GM19238 (cell line): ENCODE measurements around the gene TOP3B.

Source experiments
- DNase-seq: peaks from one replicate; pipeline ENCODE4 v3.0.0; 2011; ENCODE audit warnings: low spot score; ENCODE audit not compliant: insufficient read length

TOP3B gene

DNA sequence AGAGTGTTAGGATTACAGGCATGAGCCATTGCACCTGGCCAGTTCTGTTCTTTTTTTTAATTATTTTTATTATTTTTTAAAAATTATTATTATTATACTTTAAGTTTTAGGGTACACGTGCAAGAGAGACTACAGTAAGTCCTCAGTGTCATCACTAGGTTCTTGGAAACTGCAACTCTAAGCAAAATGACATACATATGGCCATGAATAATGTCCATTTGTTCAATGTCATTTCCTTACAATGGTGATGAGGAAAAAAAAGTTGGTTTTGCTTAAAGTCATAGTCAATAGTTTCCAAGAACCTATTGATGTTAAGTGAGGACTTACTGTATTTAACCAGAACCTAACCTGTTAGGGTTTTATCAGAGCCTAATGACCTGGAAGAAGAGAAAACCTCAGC, 29.4 kb upstream of the TOP3B start:
- no peak for DNase-seq

DNA sequence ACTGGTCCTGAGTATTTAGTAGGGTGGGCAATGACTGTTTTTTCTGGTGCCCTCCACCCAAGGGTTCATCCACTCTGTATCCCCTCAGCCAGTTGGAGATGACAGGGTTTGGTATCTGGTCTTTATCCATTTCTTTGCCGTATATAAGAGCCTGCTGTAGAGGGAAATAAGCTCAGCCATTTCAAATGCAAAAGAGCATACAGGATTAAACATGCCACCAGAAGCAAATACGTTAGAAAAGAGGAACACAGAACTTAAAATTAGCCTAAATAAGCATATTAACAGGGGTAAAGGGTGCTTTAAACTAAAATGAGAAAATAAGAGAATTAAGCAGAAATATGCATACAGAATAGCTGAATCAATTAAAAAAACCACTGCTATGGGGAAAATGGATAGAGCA, 27.8 kb upstream of the TOP3B start:
- no peak for DNase-seq

DNA sequence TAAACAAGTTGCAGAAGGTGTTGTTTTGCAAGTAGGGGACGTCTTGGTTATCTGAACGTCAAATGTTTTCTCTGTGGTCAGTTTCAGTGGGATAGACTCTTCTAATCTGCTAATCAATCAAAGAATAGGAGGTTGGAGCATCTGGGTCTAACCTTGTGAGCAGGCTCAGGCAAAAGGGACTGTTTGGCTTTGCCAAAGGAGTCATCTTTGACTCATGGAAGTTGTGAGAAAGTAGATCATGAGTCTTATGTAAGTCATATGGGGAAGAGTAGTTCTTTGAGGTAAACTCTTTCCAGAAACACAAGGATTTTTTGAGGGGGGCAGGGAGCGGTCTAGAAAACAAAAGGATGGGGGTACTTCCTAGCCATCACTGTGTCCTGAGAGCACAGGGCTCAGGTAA, 27.1 kb upstream of the TOP3B start:
- DNase-seq: no peak

- DNase-seq: no peak
These were observed 24.0 kb upstream of the TOP3B start for GRCh38 chr22:22006596-22006990.

DNA sequence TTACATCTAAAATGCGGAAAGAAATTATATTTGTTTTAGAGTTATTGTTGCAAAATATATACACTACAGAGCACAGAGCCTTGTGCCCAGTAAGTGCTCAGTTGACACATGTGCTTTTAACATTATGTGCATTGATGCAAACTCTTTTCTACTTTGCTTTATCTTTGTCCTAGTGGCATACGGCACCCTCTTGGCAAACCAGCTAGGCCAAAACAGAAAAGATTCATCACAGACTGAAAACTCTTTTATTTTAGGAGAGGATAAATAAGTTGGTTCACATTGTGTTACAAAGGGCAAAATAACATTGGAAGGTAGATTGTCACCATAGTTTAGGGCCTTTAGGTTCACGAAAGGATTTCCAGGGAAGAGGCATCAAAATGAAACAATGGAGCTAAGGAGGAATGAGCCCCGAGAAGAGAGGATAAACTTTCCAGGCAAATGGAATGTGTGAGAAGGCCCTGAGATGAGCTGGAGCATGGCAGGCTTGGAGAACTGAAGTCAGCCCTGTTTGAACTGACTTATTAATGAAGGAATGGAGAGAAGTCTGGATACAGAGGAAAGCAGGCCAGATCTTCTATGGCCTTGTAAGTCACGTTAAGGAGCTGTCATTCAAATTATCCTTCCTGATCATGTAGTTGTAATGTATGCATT, 23.5 kb upstream of the TOP3B start:
- DNase-seq: no peak

GRCh38 chr22:22003233-22003632, 20.6 kb upstream of the TOP3B start:
- no peak for DNase-seq

GRCh38 chr22:22002526-22003055, 20.0 kb upstream of the TOP3B start:
- DNase-seq: no peak

- no peak for DNase-seq
These were observed 19.3 kb upstream of the TOP3B start for GRCh38 chr22:22001664-22002525.

DNA sequence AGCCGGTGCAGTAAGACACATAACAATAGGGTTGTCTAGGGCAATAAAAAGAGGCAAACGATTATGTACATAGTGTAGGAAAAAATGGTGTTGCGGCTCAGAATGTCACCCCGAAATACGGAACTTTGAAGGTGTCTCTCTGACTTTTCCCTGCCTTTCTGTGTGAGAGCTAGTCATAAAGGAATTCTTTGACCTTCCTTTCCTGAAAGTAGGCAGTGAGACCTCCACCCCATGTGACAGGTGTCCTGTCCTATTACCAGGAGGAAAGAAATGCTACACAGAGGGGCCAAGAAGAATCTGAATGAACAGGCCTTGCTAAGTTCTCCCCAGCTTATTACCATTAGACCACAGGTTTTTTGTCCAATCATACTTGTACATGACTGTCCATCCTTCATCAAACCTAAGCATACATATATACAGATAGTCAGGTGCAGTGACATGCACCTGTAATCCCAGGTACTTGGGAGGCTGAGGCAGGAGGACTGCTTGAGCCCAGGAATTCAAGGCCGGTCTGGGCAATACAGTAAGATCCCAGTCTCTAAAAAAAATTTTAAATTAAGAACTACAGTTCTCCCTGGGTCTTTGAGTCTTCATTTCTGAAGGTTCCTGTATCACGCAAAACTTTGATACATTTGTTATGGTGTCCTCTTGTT, 16.1 kb upstream of the TOP3B start:
- no peak for DNase-seq

- DNase-seq: no peak
These were observed 13.7 kb upstream of the TOP3B start for GRCh38 chr22:21996175-21996720.

GRCh38 chr22:21995660-21996059, 13.1 kb upstream of the TOP3B start:
- DNase-seq: no peak

DNA sequence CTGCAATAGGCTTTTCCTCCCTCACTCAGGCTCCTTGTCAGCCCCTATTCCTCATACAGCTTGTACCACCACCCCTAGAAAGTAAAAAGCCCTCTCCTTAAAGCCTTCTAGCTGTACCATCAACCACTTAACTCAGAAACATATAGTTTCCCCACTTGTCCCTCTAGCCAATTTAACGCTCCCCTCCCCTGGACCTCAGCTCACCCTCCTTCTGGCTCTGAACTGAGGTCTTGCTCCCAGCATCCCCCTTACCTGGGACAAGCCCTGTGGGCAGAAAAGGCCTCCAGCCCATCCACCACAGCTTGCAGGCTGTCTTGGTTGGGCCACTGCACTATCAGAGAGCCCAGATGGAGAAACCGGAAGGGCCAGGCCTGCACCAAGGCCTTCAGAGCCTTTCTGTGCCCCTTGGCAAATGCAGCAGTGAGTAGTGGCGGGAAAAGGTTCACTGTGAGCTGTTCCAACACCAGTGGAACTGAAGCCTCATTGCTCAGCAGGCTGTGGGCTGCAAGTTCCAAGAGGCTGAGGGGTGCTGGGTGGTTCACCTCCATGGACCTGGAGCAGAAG, 12.4 kb upstream of the TOP3B start:
- DNase-seq: no peak

DNA sequence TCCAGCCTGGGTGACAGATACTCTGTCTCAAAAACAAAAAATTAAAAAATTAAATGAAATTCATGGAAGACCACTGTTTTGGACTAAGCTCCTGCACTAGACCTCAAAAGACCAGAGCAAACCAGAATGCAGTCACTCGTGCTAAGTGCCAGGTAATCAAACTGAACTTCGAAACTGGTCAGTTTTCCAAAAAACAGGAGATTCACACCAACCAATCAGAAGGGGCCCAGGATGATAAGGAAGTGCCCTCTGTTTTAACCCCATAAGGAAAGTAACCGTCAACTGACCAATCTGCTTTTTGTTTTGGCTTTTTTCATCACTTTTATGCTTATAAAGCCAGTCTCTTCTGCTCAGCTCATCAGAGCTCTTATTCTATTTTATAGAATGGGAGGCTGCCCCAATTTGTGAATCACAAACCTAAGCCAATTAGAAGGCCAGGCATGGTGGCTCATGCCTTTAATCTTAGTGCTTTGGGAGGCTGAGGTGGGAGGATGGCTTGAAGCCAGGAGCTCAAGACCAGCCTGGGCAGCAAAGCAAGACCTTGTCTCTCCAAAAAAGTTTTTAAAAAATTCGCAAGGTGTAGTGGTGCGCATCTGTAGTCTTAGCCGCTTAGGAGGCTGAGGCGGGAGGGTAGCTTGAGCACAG, 10.1 kb upstream of the TOP3B start:
- no peak for DNase-seq

GRCh38 chr22:21991774-21992173, 9.2 kb upstream of the TOP3B start:
- no peak for DNase-seq

GRCh38 chr22:21991304-21991596, 8.7 kb upstream of the TOP3B start:
- no peak for DNase-seq

DNA sequence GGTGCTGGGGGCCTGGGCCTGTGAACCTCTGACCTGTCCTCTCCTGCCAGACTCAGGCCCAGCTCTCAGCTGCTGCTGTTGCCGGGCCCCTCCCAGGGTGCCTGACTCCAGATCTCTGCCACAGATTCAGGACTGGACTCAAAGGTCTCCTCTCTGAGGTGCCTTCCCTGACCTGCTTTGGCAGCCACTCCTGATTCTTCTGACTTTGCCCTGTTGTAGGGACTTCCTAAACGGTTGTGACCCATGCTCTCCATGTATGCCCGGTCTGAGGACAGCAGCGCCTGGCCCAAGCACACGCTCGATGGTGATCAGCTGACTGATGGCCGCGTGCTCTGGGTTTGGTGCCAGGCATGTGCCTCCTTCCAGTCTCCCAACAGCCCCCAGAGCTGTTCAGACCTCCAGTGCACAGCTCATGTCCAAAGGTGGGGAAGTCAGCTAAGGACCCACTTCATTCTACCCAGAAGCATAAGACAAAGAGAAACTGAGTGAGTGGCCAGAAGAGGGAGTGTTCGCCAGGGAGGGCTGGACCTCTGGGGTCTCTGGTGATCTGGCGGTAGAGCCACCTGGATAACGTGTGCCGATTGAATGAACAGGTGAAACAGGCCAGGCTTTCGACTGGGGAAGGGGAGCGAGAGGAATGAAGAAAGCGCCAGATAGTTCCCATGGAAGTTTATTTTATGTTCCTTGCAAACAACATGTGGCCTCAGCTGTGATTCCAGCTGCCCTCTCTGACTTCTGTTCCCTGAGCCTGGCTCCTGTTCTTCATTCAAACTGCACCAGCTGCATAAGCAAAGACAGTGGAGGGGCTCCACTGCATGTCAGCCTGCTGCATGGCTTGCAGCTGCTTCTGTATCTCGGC, 8.1 kb upstream of the TOP3B start:
- DNase-seq: no peak

DNA sequence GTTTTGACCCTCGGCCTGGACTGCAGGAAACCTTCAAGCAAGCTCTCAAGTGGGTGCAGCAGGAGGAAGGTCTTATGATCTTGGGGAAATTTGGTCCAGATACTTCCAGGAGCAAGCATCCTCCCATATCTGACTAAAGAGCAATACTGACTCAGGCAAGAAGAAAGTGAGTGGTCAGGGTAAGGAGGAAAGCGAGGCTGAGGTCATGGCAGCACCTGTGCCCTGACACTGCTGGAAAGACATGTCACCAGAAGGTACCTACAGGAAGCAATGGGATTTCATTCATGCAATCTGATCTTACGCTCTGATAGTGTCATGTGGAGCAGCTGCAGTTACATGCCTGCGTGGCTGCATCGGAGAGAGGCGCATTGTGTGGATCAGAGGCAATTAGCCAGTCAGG, 6.5 kb upstream of the TOP3B start:
- DNase-seq: no peak

GRCh38 chr22:21985214-21985613, 2.6 kb upstream of the TOP3B start:
- no peak for DNase-seq

DNA sequence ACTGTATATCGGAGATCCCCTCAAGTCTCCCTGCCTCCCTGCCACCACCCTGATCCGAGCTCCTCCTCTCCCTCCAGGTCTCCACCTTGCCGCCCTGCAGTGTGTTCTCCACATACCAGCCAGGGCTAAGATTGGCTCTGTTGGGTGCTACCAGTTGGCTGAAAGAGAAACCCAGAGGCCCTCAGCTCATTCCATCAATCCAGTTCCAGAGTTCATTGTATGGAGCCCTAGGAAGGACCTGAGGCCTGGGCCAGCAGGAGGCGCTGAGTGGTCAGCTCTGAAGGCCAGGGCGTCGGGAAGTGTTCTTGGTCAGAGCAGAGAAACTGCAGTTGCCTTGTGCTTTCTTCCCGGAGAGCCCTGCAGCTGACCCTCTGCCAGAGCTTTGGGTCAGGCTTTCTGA, 2.2 kb upstream of the TOP3B start:
- no peak for DNase-seq

DNA sequence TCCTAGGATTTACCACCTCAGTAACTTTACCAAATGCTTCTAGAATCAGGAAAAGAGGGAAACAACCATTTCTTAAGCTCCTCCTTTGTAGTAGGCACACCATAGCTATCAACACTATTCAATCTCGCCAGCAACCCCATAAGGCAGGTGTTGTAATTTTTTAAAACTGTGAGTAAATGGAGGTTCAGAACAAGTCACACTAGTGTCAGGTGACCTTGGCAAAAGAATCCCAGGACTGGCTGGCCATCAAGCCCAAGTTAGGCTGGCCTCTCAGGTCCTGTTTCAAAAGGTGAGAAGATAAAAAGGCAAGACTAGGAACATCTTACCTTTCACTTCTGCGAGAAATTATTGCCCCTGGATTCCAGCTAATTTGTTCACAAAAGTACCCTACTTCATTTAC, 713 bp downstream of the TOP3B start:
- no peak for DNase-seq
